Keratinocyte (primary cell): ENCODE results near the gene TRPC4AP. TPM values are rescaled to one million over a fixed set of nuclear protein-coding genes. Genes with fewer than 3 reads are reported as not detected.

Experiments used
- DNase-seq: peaks from one replicate; pipeline ENCODE4 v3.0.0-alpha.2; 2011; ENCODE audit warnings: low read depth, missing footprints, low spot score
- FAIRE-seq: peaks from 2 replicates; lab custom pipeline; 2011; peaks lifted over from hg19 to GRCh38; lab: Jason Lieb, UNC
- H2AFZ ChIP-seq: 2 replicates; pipeline ENCODE4 v1.6.0; 2012; ENCODE audit warnings: low read length, control low read depth, inconsistent platforms; ENCODE audit not compliant: control insufficient read depth
- H3K27ac ChIP-seq: 2 replicates; pipeline ENCODE4 v1.5.1; 2011; ENCODE audit warnings: low read length; ENCODE audit not compliant: control insufficient read depth, insufficient read depth
- H3K27me3 ChIP-seq: 3 replicates; pipeline ENCODE4 v1.6.0; 2011; ENCODE audit warnings: low read length; ENCODE audit not compliant: control insufficient read depth, insufficient read depth; ENCODE audit errors: extremely low read depth
- H3K36me3 ChIP-seq, 2 experiments: 2 replicates in 1 of 2; 3 replicates in 1 of 2; pipeline ENCODE4 v1.5.1; 2011; ENCODE audit warnings: low read length in 2 of 2, mild to moderate bottlenecking in 1 of 2; ENCODE audit not compliant: control insufficient read depth in 2 of 2, insufficient read depth in 2 of 2; ENCODE audit errors: extremely low read depth in 1 of 2
- H3K4me1 ChIP-seq: 3 replicates; pipeline ENCODE4 v1.5.1; 2011; ENCODE audit warnings: low read length; ENCODE audit not compliant: control insufficient read depth, insufficient read depth; ENCODE audit errors: extremely low read depth
- H3K4me2 ChIP-seq: 3 replicates; pipeline ENCODE4 v1.6.0; 2011; ENCODE audit warnings: low read depth, low read length; ENCODE audit not compliant: control insufficient read depth, insufficient read depth; ENCODE audit errors: extremely low read depth
- H3K4me3 ChIP-seq, 3 experiments: fragments of 200-600 bp in 1 of 3; sonication (generic) in 1 of 3; 2 replicates in 2 of 3; 3 replicates in 1 of 3; pipeline ENCODE4 v1.5.1; 2011 to 2016; ENCODE audit warnings: low read length in 3 of 3, mild to moderate bottlenecking in 3 of 3, control low read depth in 2 of 3, inconsistent platforms in 1 of 3, low read depth in 1 of 3, mixed read lengths in 1 of 3, mixed run types in 1 of 3, moderate library complexity in 1 of 3; ENCODE audit not compliant: control insufficient read depth in 2 of 3, insufficient read depth in 2 of 3; ENCODE audit errors: extremely low read depth in 1 of 3
- H3K79me2 ChIP-seq: 2 replicates; pipeline ENCODE4 v1.6.0; 2012; ENCODE audit warnings: low read length; ENCODE audit not compliant: control insufficient read depth, insufficient read depth
- H3K9ac ChIP-seq: 3 replicates; pipeline ENCODE4 v1.6.0; 2011; ENCODE audit warnings: low read length; ENCODE audit not compliant: control insufficient read depth, insufficient read depth; ENCODE audit errors: extremely low read depth
- H3K9me1 ChIP-seq: 3 replicates; pipeline ENCODE4 v1.6.0; 2011; ENCODE audit warnings: low read length; ENCODE audit not compliant: control insufficient read depth, insufficient read depth; ENCODE audit errors: extremely low read depth
- H3K9me3 ChIP-seq: 2 replicates; pipeline ENCODE4 v1.5.1; 2012; ENCODE audit warnings: low read depth, low read length; ENCODE audit not compliant: control insufficient read depth
- H4K20me1 ChIP-seq: 3 replicates; pipeline ENCODE4 v1.6.0; 2011; ENCODE audit warnings: low read length; ENCODE audit not compliant: control insufficient read depth, insufficient read depth; ENCODE audit errors: extremely low read depth
- CTCF ChIP-seq, 3 experiments: IDR thresholded peaks in 1 of 3; conservative IDR thresholded peaks in 1 of 3; optimal IDR thresholded peaks in 1 of 3; 2 replicates in 2 of 3; 3 replicates in 1 of 3; pipeline versions ENCODE3 to v1.5.1; 2011; ENCODE audit warnings: low read length in 3 of 3, mild to moderate bottlenecking in 3 of 3, moderate library complexity in 2 of 3, control low read depth in 1 of 3, inconsistent platforms in 1 of 3; ENCODE audit not compliant: insufficient read depth in 2 of 3; ENCODE audit errors: extremely low read depth in 1 of 3
- EZH2 ChIP-seq: IDR thresholded peaks from one replicate; pipeline ENCODE4 v1.6.1; 2012; ENCODE audit warnings: inconsistent platforms, mild to moderate bottlenecking, low read length, moderate library complexity
- dilution Hi-C: fragments of 300-500 bp; cut with MboI; formaldehyde crosslinking; loops from one replicate; pipeline ENCODE4 v1.7.0; 2020; ENCODE audit warnings: low sequenced_read_pairs; ENCODE audit not compliant: extremely low pct_ligation_motif_present
- polyA plus RNA-seq, 5 experiments: library from polyadenylated mRNA; depleted of rRNA in 3 of 5; stranded (reverse) in 3 of 5; stranded (forward) in 1 of 5; unstranded in 1 of 5; fragments of >200 nt; gene quantifications; 1 replicate in 1 of 5; 2 replicates in 3 of 5; 3 replicates in 1 of 5; pipeline versions ENCODE4 v1.2.1 to v1.2.3, GENCODE V29; 2011 to 2012; ENCODE audit warnings: missing spikeins in 2 of 5, low read depth in 1 of 5, low replicate concordance in 1 of 5

Gene TRPC4AP
- polyA plus RNA-seq, 1 donor (not counting 4 experiments of a cell fraction or from before 2014, with no cell fraction given), result 53.9 TPM

DNA sequence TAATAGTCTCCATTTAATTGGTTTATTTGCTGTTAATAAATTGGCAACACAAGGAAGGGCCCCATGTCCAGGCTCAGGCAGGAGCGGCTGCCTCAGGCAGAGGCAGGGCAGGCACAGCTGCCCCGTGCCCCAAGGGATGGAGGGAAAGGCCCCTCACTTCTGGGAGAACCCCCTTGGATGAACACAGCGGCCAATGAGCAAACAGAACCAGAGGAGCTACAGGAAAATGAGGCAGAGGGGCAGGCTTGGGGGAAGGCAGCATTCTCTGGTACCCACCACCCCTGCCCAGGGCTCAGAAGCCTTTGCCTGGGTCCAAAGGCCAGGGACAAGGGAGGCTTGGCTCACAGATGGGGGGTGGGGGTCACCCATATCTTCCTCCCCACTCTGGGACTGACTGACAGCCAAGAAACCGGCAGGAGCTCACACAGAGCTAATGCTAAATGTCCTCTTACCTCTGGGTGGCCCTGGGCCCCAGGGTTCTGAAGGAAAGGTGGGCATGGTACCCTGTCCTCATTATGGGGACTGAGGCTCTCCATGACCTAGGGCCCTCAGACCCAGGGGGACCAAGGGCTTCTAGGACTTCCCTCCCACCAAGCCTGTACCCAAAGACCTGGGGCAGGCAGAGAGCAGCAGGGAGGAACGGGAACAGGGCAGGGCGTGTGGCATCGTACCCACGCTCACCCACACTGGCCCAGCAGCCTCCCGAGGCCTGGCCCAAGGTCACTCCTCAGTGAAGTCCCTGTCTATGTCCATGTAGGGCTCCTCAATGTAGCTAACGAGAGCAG is 90.0 kb downstream of the TRPC4AP start:
- Histone ChIP-seq H3K9me3 (no peaks in the 10 kb centered on the region), H2AFZ (no peak overlapping the region), H3K4me3 (no peak overlapping the region), H3K27ac (no peak overlapping the region), H3K9me1 (no peaks in the 10 kb centered on the region), H3K79me2 (no peaks in the 10 kb centered on the region), H4K20me1 (peaks cover 3% of the 10 kb centered on the region), H3K36me3 (peaks cover 44 to 47% of the 10 kb centered on the region in 2 experiments), H3K4me1 (no peaks in the 10 kb centered on the region), H3K27me3 (no peaks in the 10 kb centered on the region), H3K9ac (no peak overlapping the region), H3K4me2 (no peak overlapping the region)
- DNase-seq (no peak), FAIRE-seq (no peak)
- dilution Hi-C loops, result no loop called here
- TF ChIP-seq CTCF (optimal IDR thresholded peaks at IDR 0.05 in 1 of 3, IDR thresholded peaks at IDR 0.05 in 1 of 3, conservative IDR thresholded peaks at IDR 0.05 in 1 of 3; ENCODE audit: extremely low read depth in 1 of 3, insufficient read depth in 2 of 3, low read length in 3 of 3) (peak in 1 of 3 experiments; percentile 0), EZH2 (no peak)

DNA sequence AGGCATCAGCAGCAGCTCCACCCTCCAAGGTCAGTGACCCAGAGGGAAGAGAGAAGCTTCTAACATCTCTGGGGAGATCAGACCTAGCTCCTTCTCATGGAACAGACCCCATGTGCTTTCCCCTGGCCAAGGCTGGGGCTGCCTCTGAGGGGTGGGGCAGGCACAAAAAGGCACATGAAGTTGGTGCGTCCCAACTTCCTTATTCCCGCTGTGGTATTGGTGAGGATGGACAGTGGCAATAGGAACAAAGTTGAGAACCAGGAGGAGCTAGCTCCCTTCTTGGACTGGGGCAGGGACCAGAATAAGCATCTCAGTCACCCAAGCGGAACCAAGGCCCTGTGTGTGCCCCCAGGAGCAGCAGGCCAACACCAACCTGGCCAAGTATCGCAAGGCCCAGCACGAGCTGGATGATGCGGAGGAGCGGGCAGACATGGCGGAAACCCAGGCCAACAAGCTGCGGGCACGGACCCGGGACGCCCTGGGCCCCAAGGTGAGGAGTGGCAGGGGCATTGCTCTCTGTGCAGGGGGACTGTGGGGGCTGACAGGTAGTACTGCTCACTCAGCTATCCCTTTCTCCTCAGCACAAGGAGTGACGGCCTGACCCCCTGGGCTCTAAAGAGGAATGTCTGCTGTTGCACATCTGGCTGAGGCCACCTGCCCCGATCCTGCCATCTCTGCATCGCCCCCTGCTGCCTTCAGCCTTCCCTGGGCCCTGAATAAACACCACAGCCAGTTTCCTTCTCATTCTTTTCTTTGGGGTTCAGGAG is 90.8 kb downstream of the TRPC4AP start:
- DNase-seq, result no peak
- Histone ChIP-seq H2AFZ (no peak overlapping the region), H3K9me1 (no peaks in the 10 kb centered on the region), H3K4me1 (no peaks in the 10 kb centered on the region), H3K36me3 (peaks cover 44 to 45% of the 10 kb centered on the region in 2 experiments), H3K9me3 (no peaks in the 10 kb centered on the region), H3K4me2 (no peak overlapping the region), H4K20me1 (peaks cover 3% of the 10 kb centered on the region), H3K79me2 (no peaks in the 10 kb centered on the region), H3K9ac (no peak overlapping the region), H3K27ac (no peak overlapping the region), H3K27me3 (no peaks in the 10 kb centered on the region), H3K4me3 (no peak overlapping the region)
- TF ChIP-seq CTCF (optimal IDR thresholded peaks at IDR 0.05 in 1 of 3, IDR thresholded peaks at IDR 0.05 in 1 of 3, conservative IDR thresholded peaks at IDR 0.05 in 1 of 3; ENCODE audit: extremely low read depth in 1 of 3, insufficient read depth in 2 of 3, low read length in 3 of 3) (peak; percentile 27 to 57 (median 45)), EZH2 (no peak)
- dilution Hi-C loops, result no loop called here
- FAIRE-seq, result no peak
